Bronchial epithelial cell (primary cell): ENCODE data around the gene CHTF18. TPM values are rescaled to one million over a fixed set of nuclear protein-coding genes. Genes with fewer than 3 reads are reported as not detected.
"Not testable (repeated sequence)": the region's sequence is repeated elsewhere in the genome, so short reads cannot be mapped to it uniquely, and the experiment has no call there.

Source experiments
- DNase-seq: peaks from one replicate; pipeline ENCODE4 v3.0.0-alpha.2; 2010; ENCODE audit warnings: low read depth
- FAIRE-seq: peaks from 2 replicates; lab custom pipeline; 2011; peaks lifted over from hg19 to GRCh38; lab: Jason Lieb, UNC
- H3K27me3 ChIP-seq: 2 replicates; pipeline ENCODE4 v1.5.1; 2011; ENCODE audit warnings: low read length; ENCODE audit not compliant: control insufficient read depth, insufficient read depth
- H3K36me3 ChIP-seq: 2 replicates; pipeline ENCODE4 v1.5.1; 2011; ENCODE audit warnings: low read length; ENCODE audit not compliant: control insufficient read depth, insufficient read depth
- H3K4me3 ChIP-seq: 2 replicates; pipeline ENCODE4 v1.5.1; 2011; ENCODE audit warnings: mild to moderate bottlenecking, low read depth, low read length, control low read depth
- total RNA-seq: library from RNA; depleted of rRNA; stranded (reverse); fragments of >200 nt; gene quantifications from 2 replicates; pipeline ENCODE4 v1.2.1, GENCODE V29; 2014
- TF ChIP-seq, protein P1 (sequence below): IDR thresholded peaks from 2 replicates; pipeline ENCODE4 v1.5.1; 2011; ENCODE audit warnings: mild to moderate bottlenecking, moderate library complexity, low read length, control low read depth, inconsistent platforms; ENCODE audit not compliant: insufficient read depth, severe bottlenecking

Gene CHTF18
- total RNA-seq, 1 donor from 2014 or later = 1.6 TPM

DNA sequence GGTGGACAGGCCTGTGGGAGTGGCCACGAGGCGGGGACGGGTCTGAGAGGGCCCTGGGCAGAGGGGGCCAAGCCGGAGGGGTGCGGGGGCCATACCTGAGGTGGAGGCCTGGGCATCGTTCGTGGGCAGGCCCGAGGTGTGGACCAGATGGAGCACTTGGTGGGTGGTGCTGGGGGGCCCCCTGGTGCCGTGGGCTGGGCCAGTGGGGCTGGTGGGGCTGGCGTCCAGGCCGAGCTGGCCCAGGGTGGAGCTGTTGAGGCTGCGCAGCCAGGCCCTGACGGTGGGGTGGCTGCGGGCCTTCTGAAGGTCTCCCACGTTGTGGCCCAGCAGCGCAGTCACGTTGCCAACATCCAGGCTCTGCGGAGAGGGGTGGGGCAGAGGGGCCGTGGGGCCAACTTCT is 18.5 kb upstream of the CHTF18 start:
- no peaks in the 10 kb centered on the region for H3K36me3 ChIP-seq
- TF ChIP-seq, protein P1, sequence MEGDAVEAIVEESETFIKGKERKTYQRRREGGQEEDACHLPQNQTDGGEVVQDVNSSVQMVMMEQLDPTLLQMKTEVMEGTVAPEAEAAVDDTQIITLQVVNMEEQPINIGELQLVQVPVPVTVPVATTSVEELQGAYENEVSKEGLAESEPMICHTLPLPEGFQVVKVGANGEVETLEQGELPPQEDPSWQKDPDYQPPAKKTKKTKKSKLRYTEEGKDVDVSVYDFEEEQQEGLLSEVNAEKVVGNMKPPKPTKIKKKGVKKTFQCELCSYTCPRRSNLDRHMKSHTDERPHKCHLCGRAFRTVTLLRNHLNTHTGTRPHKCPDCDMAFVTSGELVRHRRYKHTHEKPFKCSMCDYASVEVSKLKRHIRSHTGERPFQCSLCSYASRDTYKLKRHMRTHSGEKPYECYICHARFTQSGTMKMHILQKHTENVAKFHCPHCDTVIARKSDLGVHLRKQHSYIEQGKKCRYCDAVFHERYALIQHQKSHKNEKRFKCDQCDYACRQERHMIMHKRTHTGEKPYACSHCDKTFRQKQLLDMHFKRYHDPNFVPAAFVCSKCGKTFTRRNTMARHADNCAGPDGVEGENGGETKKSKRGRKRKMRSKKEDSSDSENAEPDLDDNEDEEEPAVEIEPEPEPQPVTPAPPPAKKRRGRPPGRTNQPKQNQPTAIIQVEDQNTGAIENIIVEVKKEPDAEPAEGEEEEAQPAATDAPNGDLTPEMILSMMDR = no peak
- no peak for DNase-seq
- FAIRE-seq = no peak
- no peaks in the 10 kb centered on the region for H3K27me3 ChIP-seq
- no peak overlapping the region for H3K4me3 ChIP-seq

DNA sequence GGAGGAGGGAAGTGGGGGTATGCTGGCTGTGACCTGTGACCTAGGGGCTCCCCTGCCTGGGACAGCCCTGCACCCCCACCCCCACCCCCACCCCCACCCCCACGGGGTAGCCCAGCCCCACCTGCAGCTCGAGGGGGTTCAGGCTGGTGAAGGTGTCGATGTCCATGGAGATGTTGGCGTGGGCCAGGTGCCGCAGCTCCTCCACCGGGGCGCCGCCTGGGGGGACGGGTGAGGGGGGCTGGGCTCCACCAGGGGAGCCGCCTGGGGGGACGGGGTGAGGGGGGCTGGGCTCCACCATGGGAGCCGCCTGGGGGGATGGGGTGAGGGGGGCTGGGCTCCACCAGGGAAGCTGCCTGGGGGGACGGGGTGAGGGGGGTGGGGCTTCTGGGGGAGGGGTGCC is 18.0 kb upstream of the CHTF18 start:
- no peak overlapping the region for H3K4me3 ChIP-seq
- no peak for DNase-seq
- H3K36me3 ChIP-seq = no peaks in the 10 kb centered on the region
- TF ChIP-seq, protein P1 = no peak
- FAIRE-seq = no peak
- no peaks in the 10 kb centered on the region for H3K27me3 ChIP-seq

DNA sequence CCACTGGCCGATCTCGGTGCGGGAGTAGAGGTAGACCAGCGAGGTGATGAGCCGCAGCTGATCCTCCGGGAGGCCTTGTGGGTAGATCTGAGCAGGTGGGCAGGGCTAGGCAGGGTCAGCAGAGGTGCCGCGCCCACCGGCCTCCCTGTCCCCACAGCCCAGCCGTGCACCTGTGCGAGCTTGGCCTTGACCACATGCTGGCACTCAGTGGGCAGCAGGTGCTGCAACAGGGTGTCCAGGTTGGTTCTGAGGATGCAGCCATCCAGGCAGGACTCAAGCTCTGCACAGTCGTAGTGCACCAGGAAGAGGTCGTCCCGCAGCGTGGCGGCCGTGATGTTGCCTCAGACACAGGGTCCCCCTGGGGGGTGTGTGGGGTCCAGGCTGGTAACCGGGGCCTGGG is 15.5 kb upstream of the CHTF18 start:
- FAIRE-seq (no peak), DNase-seq (no peak)
- Histone ChIP-seq H3K36me3 (no peaks in the 10 kb centered on the region), H3K4me3 (no peak overlapping the region), H3K27me3 (no peaks in the 10 kb centered on the region)
- TF ChIP-seq, protein P1 = no peak

DNA sequence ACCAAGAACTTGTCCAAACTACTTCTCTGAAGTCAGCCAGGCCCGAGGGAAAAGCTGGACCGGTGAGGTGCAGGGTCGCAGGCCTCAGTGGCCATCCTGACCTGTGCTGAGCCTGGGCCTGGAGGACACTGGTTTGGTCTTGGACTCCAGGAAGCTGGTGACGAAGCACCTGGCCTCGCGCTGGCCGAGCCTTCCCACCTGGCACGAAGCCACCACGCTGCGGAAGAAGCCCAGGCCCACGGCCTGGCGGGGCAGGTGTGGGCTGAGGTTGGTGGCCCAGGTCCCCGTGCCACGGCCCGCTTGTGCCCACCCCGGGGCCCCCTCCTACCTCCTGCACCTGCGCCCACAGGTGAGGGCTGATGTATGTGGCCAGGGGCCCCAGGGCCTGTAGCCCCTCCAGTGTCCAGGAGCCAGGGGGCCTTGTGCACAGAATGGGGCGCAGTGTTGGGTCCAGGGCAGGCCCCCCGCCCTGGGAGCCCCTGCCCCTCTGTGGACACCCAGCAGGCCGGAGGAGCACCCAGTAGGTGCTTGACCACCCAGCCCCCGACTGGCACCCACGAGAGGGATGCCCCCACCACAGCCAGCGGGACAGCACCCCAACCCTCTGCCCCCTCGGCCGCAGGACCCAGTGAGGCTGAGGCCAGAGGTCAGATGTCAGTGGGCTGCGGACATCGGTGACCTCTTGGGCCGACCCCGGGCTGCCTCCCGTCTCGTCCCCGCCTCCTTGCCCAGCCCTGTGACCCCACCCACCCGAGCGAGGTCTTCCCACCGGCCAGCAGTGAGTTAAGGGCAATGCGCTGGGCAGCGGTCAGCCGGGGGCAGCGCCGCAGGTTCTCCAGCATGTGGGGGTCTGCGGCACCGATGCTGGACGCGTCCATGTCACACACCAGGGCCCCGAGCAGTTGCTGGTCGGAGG is 14.1 kb upstream of the CHTF18 start:
- H3K27me3 ChIP-seq = no peaks in the 10 kb centered on the region
- no peak for FAIRE-seq
- TF ChIP-seq, protein P1 = no peak
- no peak overlapping the region for H3K4me3 ChIP-seq
- no peak for DNase-seq
- no peaks in the 10 kb centered on the region for H3K36me3 ChIP-seq

DNA sequence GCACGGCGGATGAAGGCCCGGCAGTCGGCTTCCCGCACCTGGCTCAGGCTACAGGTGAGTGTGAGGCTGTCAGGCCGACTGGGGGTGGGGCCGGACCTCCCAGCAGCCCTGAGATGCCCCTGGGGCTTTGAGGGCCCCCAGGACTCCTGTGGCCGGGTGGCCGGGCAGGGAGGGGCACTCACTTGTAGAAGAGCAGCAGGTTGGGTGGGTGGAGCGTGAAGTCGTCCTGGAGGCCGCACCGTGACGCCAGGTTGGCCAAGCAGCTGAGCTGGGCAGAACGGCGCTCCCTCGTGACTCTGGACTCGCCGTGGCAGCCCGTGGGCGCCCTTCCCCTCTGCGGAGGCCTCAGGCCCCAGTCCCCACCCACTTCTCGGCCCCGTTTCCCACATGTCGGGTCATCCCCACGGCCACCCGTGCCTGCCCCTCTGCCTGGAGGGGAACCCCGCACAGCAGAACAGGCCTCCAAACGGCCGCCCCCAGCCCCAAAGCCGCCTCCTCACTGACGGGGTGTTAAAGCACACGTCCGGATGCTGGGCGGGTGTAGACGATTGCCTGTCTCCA is 13.1 kb upstream of the CHTF18 start:
- FAIRE-seq (no peak), DNase-seq (no peak)
- H3K36me3 ChIP-seq = no peaks in the 10 kb centered on the region
- peaks cover 2% of the 10 kb centered on the region for H3K27me3 ChIP-seq
- H3K4me3 ChIP-seq = no peak overlapping the region
- TF ChIP-seq, protein P1 = no peak

DNA sequence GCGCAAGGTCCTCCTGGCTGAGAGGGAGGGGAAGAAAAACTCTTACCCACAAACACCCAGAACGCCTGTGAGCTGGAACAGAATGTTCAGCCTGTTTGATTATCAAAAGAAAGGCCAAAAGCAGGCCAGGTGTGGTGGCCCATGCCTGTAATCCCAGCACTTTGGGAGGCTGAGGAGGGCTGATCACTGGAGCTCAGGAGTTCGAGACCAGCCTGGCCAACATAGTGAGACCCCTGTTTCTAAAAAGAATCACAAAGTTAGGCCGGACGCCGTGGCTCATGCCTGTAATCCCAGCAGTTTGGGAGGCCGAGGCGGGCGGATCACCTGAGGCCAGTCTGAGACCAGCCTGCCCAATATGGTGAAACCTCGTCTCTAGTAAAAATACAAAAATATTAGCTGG is 12.1 kb upstream of the CHTF18 start:
- DNase-seq, FAIRE-seq, H3K27me3 ChIP-seq, H3K4me3 ChIP-seq, H3K36me3 ChIP-seq: not testable (repeated sequence)
